Muscle of leg (tissue), 11 donors: ENCODE measurements around the gene STARD13. TPM values are rescaled to one million over a fixed set of nuclear protein-coding genes. Genes with fewer than 3 reads are reported as not detected.

ENCODE experiments used
- DNase-seq: peaks from one replicate; pipeline ENCODE4 v3.0.0; 2013
- H3K27ac ChIP-seq: one replicate; pipeline ENCODE4 v1.5.1; 2013; ENCODE audit warnings: mild to moderate bottlenecking, low read length, control low read depth
- H3K27me3 ChIP-seq: one replicate; pipeline ENCODE4 v1.6.1; 2013; ENCODE audit warnings: low read length; ENCODE audit not compliant: control insufficient read depth, insufficient read depth
- H3K36me3 ChIP-seq: one replicate; pipeline ENCODE4 v1.6.1; 2013; ENCODE audit warnings: low read length; ENCODE audit not compliant: control insufficient read depth, insufficient read depth
- H3K4me1 ChIP-seq: one replicate; pipeline ENCODE4 v1.6.1; 2013; ENCODE audit warnings: low read length; ENCODE audit not compliant: control insufficient read depth, insufficient read depth
- H3K4me3 ChIP-seq: one replicate; pipeline ENCODE4 v1.5.1; 2013; ENCODE audit warnings: low read length, control low read depth
- H3K9me3 ChIP-seq: replicated peaks from 2 replicates; pipeline ENCODE4 v1.6.1; 2013; ENCODE audit warnings: low read depth, low read length; ENCODE audit not compliant: control insufficient read depth
- WGBS: methylation state at CpG from one replicate; pipeline ENCODE4 v1.1.5; 2013; ENCODE audit warnings: missing lambda C conversion rate; ENCODE audit not compliant: insufficient coverage; 5-methylcytosine and 5-hydroxymethylcytosine counted together
- polyA plus RNA-seq, 8 donors: library from polyadenylated mRNA; unstranded; fragments of 120-200 nt; gene quantifications; one replicate each; pipeline versions ENCODE4 v1.2.1 to v1.2.3, GENCODE V29; 2013; ENCODE audit warnings: inconsistent platforms in 1 of 8, low replicate concordance in 1 of 8; ENCODE audit not compliant: insufficient read length in 8 of 8, insufficient read depth in 1 of 8
- total RNA-seq: library from RNA; stranded (reverse); fragments of 120-200 nt; gene quantifications from one replicate; pipeline ENCODE4 v1.2.4, GENCODE V29; 2013

The STARD13 gene
- total and polyA plus RNA-seq, 9 donors: 15.7 to 28.1 (median 21.8) TPM

GRCh38 chr13:33310245-33311038, 24.9 kb upstream of the STARD13 start:
- Histone ChIP-seq H3K4me1 (no peaks in the 10 kb centered on the region), H3K27ac (no peak overlapping the region), H3K27me3 (no peaks in the 10 kb centered on the region), H3K9me3 (peaks cover 3% of the 10 kb centered on the region), H3K4me3 (no peak overlapping the region), H3K36me3 (peaks cover 2% of the 10 kb centered on the region)
- no peak for DNase-seq
- no CpG with 5 or more reads among the region's 4 CpGs for WGBS

GRCh38 chr13:33308863-33309262, 23.3 kb upstream of the STARD13 start:
- no peak overlapping the region for H3K27ac ChIP-seq
- H3K9me3 ChIP-seq: peaks cover 3% of the 10 kb centered on the region
- WGBS: no CpG with 5 or more reads among the region's 1 CpG
- DNase-seq: no peak
- no peaks in the 10 kb centered on the region for H3K4me1 ChIP-seq
- no peak overlapping the region for H3K4me3 ChIP-seq
- H3K27me3 ChIP-seq: no peaks in the 10 kb centered on the region
- H3K36me3 ChIP-seq: peaks cover 2% of the 10 kb centered on the region

GRCh38 chr13:33307843-33308242, 22.3 kb upstream of the STARD13 start:
- H3K4me1 ChIP-seq: no peaks in the 10 kb centered on the region
- WGBS: no CpG with 5 or more reads among the region's 1 CpG
- DNase-seq: peak; percentile 76
- peaks cover 3% of the 10 kb centered on the region for H3K9me3 ChIP-seq
- H3K27me3 ChIP-seq: no peaks in the 10 kb centered on the region
- H3K27ac ChIP-seq: peak overlapping the region; percentile 9
- no peak overlapping the region for H3K4me3 ChIP-seq
- H3K36me3 ChIP-seq: peaks cover 2% of the 10 kb centered on the region

- Histone ChIP-seq H3K4me1 (no peaks in the 10 kb centered on the region), H3K36me3 (peaks cover 2% of the 10 kb centered on the region), H3K9me3 (peaks cover 3% of the 10 kb centered on the region), H3K27me3 (no peaks in the 10 kb centered on the region), H3K4me3 (no peak overlapping the region), H3K27ac (no peak overlapping the region)
- DNase-seq: no peak
- WGBS: no CpG with 5 or more reads among the region's 3 CpGs
Measured at GRCh38 chr13:33303855-33304597, 18.5 kb upstream of the STARD13 start.

GRCh38 chr13:33299626-33300025, 14.1 kb upstream of the STARD13 start:
- DNase-seq: no peak
- Histone ChIP-seq H3K4me1 (no peaks in the 10 kb centered on the region), H3K4me3 (no peak overlapping the region), H3K27me3 (no peaks in the 10 kb centered on the region), H3K36me3 (peaks cover 5% of the 10 kb centered on the region), H3K27ac (no peak overlapping the region), H3K9me3 (no peaks in the 10 kb centered on the region)
- no CpG with 5 or more reads among the region's 3 CpGs for WGBS

GRCh38 chr13:33296793-33297425, 11.4 kb upstream of the STARD13 start:
- Histone ChIP-seq H3K27me3 (no peaks in the 10 kb centered on the region), H3K4me1 (no peaks in the 10 kb centered on the region), H3K36me3 (peaks cover 5% of the 10 kb centered on the region), H3K27ac (no peak overlapping the region), H3K9me3 (no peaks in the 10 kb centered on the region), H3K4me3 (no peak overlapping the region)
- no peak for DNase-seq
- 71% methylated on average over 1 of the region's 7 CpGs for WGBS

- Histone ChIP-seq H3K9me3 (no peaks in the 10 kb centered on the region), H3K36me3 (peaks cover 5% of the 10 kb centered on the region), H3K27ac (no peak overlapping the region), H3K4me3 (no peak overlapping the region), H3K4me1 (peaks cover 7% of the 10 kb centered on the region), H3K27me3 (no peaks in the 10 kb centered on the region)
- WGBS: 80% methylated on average over 4 of the region's 6 CpGs
- no peak for DNase-seq
Measured at GRCh38 chr13:33292712-33293111, 7.2 kb upstream of the STARD13 start.

GRCh38 chr13:33290421-33290965, 4.9 kb upstream of the STARD13 start:
- no peaks in the 10 kb centered on the region for H3K27me3 ChIP-seq
- no peak overlapping the region for H3K27ac ChIP-seq
- H3K4me3 ChIP-seq: no peak overlapping the region
- WGBS: 38% methylated on average over 2 of the region's 3 CpGs
- H3K4me1 ChIP-seq: peaks cover 7% of the 10 kb centered on the region
- peaks cover 9% of the 10 kb centered on the region for H3K36me3 ChIP-seq
- DNase-seq: no peak
- no peaks in the 10 kb centered on the region for H3K9me3 ChIP-seq

GRCh38 chr13:33289966-33290365, 4.4 kb upstream of the STARD13 start:
- Histone ChIP-seq H3K36me3 (peaks cover 9% of the 10 kb centered on the region), H3K27ac (no peak overlapping the region), H3K4me1 (peaks cover 7% of the 10 kb centered on the region), H3K4me3 (no peak overlapping the region), H3K27me3 (no peaks in the 10 kb centered on the region), H3K9me3 (no peaks in the 10 kb centered on the region)
- 86% methylated on average over 1 of the region's 3 CpGs for WGBS
- peak; percentile 35 for DNase-seq
